HepG2 (cell line): Measurements from ENCODE around the gene WBP1. TPM values are rescaled to one million over a fixed set of nuclear protein-coding genes. Genes with fewer than 3 reads are reported as not detected.

Source experiments
- ARNTL ChIP-seq: sonication (generic); formaldehyde crosslinking; IDR thresholded peaks from 2 replicates; pipeline ENCODE4 v1.4.0; 2020; ENCODE audit warnings: mild to moderate bottlenecking, missing genetic modification reagents
- BATF2 ChIP-seq: sonication (generic); formaldehyde crosslinking; IDR thresholded peaks from 2 replicates; pipeline ENCODE4 v1.8.0; 2022; ENCODE audit warnings: mild to moderate bottlenecking, missing genetic modification reagents, moderate library complexity
- DBP ChIP-seq: sonication (generic); formaldehyde crosslinking; IDR thresholded peaks from 2 replicates; pipeline ENCODE4 v1.4.0; 2020; ENCODE audit warnings: missing genetic modification reagents; ENCODE audit errors: not compliant biosample characterization
- FLYWCH1 ChIP-seq: sonication (generic); formaldehyde crosslinking; IDR thresholded peaks from 2 replicates; pipeline ENCODE4 v1.8.1; 2023; ENCODE audit warnings: mild to moderate bottlenecking, missing genetic modification reagents
- FUBP1 ChIP-seq: sonication (generic); formaldehyde crosslinking; IDR thresholded peaks from 2 replicates; pipeline ENCODE4 v1.5.1; 2020; ENCODE audit warnings: missing genetic modification reagents, mild to moderate bottlenecking, borderline replicate concordance
- JDP2 ChIP-seq: sonication (generic); formaldehyde crosslinking; IDR thresholded peaks from 2 replicates; pipeline ENCODE4 v1.8.1; 2022; ENCODE audit warnings: missing genetic modification reagents, borderline replicate concordance
- KAT8 ChIP-seq: IDR thresholded peaks from 2 replicates; pipeline ENCODE4 v1.6.1; 2016; ENCODE audit warnings: missing genetic modification reagents, missing compliant biosample characterization
- MED1 ChIP-seq: sonication (generic); formaldehyde crosslinking; IDR thresholded peaks from 2 replicates; pipeline ENCODE4 v1.4.0; 2020; ENCODE audit warnings: missing genetic modification reagents
- NFE2 ChIP-seq: sonication (generic); formaldehyde crosslinking; IDR thresholded peaks from 2 replicates; pipeline ENCODE4 v1.4.0; 2020; ENCODE audit warnings: missing genetic modification reagents
- NFIC ChIP-seq: IDR thresholded peaks from 2 replicates; pipeline ENCODE4 v1.6.1; 2012; ENCODE audit warnings: mild to moderate bottlenecking, low read length, inconsistent platforms
- NPAS2 ChIP-seq: sonication (generic); formaldehyde crosslinking; IDR thresholded peaks from 2 replicates; pipeline ENCODE4 v1.8.0; 2022; ENCODE audit warnings: mild to moderate bottlenecking, missing genetic modification reagents, borderline replicate concordance
- TAF1 ChIP-seq: sonication (generic); formaldehyde crosslinking; IDR thresholded peaks from 2 replicates; pipeline ENCODE4 v1.4.0; 2020; ENCODE audit warnings: missing genetic modification reagents
- ZBTB7B ChIP-seq: sonication (generic); formaldehyde crosslinking; IDR thresholded peaks from 2 replicates; pipeline ENCODE4 v1.4.0; 2020; ENCODE audit warnings: missing genetic modification reagents
- ZFYVE20 ChIP-seq: sonication (generic); formaldehyde crosslinking; IDR thresholded peaks from 2 replicates; pipeline ENCODE4 v1.8.0; 2023; ENCODE audit warnings: low read depth, mild to moderate bottlenecking, moderate library complexity, missing genetic modification reagents, borderline replicate concordance
- ZNF235 ChIP-seq: sonication (generic); formaldehyde crosslinking; IDR thresholded peaks from 2 replicates; pipeline ENCODE4 v1.8.1; 2023; ENCODE audit warnings: mild to moderate bottlenecking, missing genetic modification reagents, borderline replicate concordance
- ZNF367 ChIP-seq: sonication (generic); formaldehyde crosslinking; IDR thresholded peaks from 2 replicates; pipeline ENCODE4 v1.4.0; 2020; ENCODE audit warnings: missing genetic modification reagents, borderline replicate concordance
- ZNF616 ChIP-seq: sonication (generic); formaldehyde crosslinking; IDR thresholded peaks from 2 replicates; pipeline ENCODE4 v1.5.0; 2020; ENCODE audit warnings: low read depth, mild to moderate bottlenecking, missing genetic modification reagents
- polyA plus RNA-seq, 8 experiments: library from polyadenylated mRNA; depleted of rRNA in 3 of 8; stranded (reverse) in 7 of 8; unstranded in 1 of 8; fragments of >200 nt; fragmentation: Illumina TruSeq in 4 of 8; extraction: Trizol in 4 of 8; gene quantifications; 2 replicates each; pipeline versions ENCODE4 v1.2.1 to v1.2.3, GENCODE V29; 2011 to 2016; ENCODE audit warnings: low read depth in 4 of 8, missing spikeins in 1 of 8, mixed read lengths in 1 of 8; ENCODE audit not compliant: insufficient read depth in 1 of 8
- total RNA-seq, 5 experiments: library from RNA; depleted of rRNA; stranded (reverse); fragments of >200 nt; fragmentation: Illumina TruSeq; extraction: Trizol; gene quantifications; 2 replicates each; pipeline ENCODE4 v1.2.3, GENCODE V29; 2016; ENCODE audit warnings: low read depth in 1 of 5
- TF ChIP-seq, protein P1 (sequence below): sonication (generic); formaldehyde crosslinking; IDR thresholded peaks from 2 replicates; pipeline ENCODE4 v1.5.0; 2020; ENCODE audit warnings: missing genetic modification reagents, mild to moderate bottlenecking, borderline replicate concordance
- TF ChIP-seq, protein P2 (sequence below): fragments of 450-650 bp; IDR thresholded peaks from 2 replicates; pipeline ENCODE4 v1.6.1; 2016
- TF ChIP-seq, protein P3 (sequence below): sonication (generic); formaldehyde crosslinking; IDR thresholded peaks from 2 replicates; pipeline ENCODE4 v1.4.0; 2020; ENCODE audit warnings: missing genetic modification reagents

WBP1 gene
- total and polyA plus RNA-seq, 2 of the 13 experiments (the other 11 are each of a cell fraction or from before 2014, with no cell fraction given) = 38.8 to 85.7 TPM

GRCh38 chr2:74454654-74455511 lies 3.4 kb upstream of the WBP1 start, which contains the start of gene INO80B (continued):
- TF ChIP-seq, protein P1, sequence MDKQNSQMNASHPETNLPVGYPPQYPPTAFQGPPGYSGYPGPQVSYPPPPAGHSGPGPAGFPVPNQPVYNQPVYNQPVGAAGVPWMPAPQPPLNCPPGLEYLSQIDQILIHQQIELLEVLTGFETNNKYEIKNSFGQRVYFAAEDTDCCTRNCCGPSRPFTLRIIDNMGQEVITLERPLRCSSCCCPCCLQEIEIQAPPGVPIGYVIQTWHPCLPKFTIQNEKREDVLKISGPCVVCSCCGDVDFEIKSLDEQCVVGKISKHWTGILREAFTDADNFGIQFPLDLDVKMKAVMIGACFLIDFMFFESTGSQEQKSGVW (CRISPR knock-in tag) = no peak
- TF ChIP-seq MED1 (peak; percentile 84), ZNF367 (no peak), ZNF235 (CRISPR knock-in tag) (peak; percentile 77; the same call in 1 of the 2 replicates), FLYWCH1 (no peak), NFIC (peak; percentile 60; the same call in 1 of the 2 replicates), NPAS2 (no peak), DBP (CRISPR knock-in tag) (no peak), ZNF616 (no peak), JDP2 (no peak), ZFYVE20 (no peak), TAF1 (peak; percentile 64; the same call in 1 of the 2 replicates), BATF2 (CRISPR knock-in tag) (no peak), KAT8 (CRISPR knock-in tag) (peak; percentile 99), ARNTL (CRISPR knock-in tag) (peak; percentile 83), ZBTB7B (CRISPR knock-in tag) (peak; percentile 76; the same call in 1 of the 2 replicates), NFE2 (CRISPR knock-in tag) (no peak), FUBP1 (CRISPR knock-in tag) (peak; percentile 97; the same call in 1 of the 2 replicates)
- TF ChIP-seq, protein P2, sequence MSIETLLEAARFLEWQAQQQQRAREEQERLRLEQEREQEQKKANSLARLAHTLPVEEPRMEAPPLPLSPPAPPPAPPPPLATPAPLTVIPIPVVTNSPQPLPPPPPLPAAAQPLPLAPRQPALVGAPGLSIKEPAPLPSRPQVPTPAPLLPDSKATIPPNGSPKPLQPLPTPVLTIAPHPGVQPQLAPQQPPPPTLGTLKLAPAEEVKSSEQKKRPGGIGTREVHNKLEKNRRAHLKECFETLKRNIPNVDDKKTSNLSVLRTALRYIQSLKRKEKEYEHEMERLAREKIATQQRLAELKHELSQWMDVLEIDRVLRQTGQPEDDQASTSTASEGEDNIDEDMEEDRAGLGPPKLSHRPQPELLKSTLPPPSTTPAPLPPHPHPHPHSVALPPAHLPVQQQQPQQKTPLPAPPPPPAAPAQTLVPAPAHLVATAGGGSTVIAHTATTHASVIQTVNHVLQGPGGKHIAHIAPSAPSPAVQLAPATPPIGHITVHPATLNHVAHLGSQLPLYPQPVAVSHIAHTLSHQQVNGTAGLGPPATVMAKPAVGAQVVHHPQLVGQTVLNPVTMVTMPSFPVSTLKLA = peak; percentile 83
- TF ChIP-seq, protein P3, sequence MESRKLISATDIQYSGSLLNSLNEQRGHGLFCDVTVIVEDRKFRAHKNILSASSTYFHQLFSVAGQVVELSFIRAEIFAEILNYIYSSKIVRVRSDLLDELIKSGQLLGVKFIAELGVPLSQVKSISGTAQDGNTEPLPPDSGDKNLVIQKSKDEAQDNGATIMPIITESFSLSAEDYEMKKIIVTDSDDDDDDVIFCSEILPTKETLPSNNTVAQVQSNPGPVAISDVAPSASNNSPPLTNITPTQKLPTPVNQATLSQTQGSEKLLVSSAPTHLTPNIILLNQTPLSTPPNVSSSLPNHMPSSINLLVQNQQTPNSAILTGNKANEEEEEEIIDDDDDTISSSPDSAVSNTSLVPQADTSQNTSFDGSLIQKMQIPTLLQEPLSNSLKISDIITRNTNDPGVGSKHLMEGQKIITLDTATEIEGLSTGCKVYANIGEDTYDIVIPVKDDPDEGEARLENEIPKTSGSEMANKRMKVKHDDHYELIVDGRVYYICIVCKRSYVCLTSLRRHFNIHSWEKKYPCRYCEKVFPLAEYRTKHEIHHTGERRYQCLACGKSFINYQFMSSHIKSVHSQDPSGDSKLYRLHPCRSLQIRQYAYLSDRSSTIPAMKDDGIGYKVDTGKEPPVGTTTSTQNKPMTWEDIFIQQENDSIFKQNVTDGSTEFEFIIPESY (CRISPR knock-in tag) = peak; percentile 82
